ENCODE results near the gene MS4A5.

DNA sequence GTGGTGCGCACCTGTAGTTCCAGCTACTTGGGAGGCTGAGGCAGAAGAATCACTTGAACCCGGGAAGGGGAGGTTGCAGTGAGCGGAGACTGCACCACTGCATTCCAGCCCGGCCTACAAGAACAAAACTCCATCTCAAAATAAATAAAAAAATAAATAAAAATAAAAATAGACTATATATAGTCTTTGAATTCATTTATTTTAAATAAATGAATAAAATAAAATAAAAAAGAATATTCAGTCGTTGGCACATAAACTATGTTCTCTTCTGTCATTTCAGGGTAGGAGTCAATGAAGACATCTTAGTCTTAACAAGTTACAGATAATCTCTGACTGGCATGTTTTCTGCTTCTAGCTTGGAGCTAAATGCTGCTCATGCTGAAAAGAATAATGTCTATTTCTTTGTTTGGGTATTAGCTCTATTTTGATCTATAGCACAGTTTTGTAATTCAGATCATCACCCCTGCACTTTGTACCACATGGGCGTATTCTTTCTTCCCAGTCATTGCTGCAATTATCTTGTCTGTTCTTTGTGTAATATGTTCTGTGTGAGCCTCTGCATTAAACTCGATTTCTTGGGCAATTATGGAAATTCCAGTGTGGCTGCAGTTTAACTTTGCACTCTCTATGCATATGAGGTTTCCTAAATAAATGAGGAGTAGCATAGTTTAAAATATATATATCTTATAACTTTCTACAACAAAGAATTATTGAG is 34.5 kb upstream of the MS4A5 start:
- TF ChIP-seq, protein P1, sequence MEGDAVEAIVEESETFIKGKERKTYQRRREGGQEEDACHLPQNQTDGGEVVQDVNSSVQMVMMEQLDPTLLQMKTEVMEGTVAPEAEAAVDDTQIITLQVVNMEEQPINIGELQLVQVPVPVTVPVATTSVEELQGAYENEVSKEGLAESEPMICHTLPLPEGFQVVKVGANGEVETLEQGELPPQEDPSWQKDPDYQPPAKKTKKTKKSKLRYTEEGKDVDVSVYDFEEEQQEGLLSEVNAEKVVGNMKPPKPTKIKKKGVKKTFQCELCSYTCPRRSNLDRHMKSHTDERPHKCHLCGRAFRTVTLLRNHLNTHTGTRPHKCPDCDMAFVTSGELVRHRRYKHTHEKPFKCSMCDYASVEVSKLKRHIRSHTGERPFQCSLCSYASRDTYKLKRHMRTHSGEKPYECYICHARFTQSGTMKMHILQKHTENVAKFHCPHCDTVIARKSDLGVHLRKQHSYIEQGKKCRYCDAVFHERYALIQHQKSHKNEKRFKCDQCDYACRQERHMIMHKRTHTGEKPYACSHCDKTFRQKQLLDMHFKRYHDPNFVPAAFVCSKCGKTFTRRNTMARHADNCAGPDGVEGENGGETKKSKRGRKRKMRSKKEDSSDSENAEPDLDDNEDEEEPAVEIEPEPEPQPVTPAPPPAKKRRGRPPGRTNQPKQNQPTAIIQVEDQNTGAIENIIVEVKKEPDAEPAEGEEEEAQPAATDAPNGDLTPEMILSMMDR (IDR thresholded peaks at IDR 0.05) = no peak
- no peak for TF ChIP-seq ZFX (IDR thresholded peaks at IDR 0.05; ENCODE audit: borderline replicate concordance)
